GM21360 (cell line): ENCODE results near the gene FCGBP.

Source experiments
- ATAC-seq: cut with Tn5 transposase; IDR thresholded peaks from one replicate; pipeline ENCODE4 v1.9.1; 2021; ENCODE audit warnings: mild to moderate bottlenecking, moderate library complexity; ENCODE audit not compliant: unreplicated experiment

FCGBP gene

GRCh38 chr19:39949026-39949747, 14.8 kb upstream of the FCGBP start:
- no peak for ATAC-seq

- ATAC-seq: no peak
These were observed 12.1 kb upstream of the FCGBP start for GRCh38 chr19:39946532-39946931.

GRCh38 chr19:39943586-39943985, 9.2 kb upstream of the FCGBP start:
- no peak for ATAC-seq

- ATAC-seq: no peak
These were observed 7.9 kb upstream of the FCGBP start for GRCh38 chr19:39942366-39942730.

GRCh38 chr19:39941615-39942365, 7.4 kb upstream of the FCGBP start:
- no peak for ATAC-seq

GRCh38 chr19:39941151-39941550, 6.7 kb upstream of the FCGBP start:
- no peak for ATAC-seq

- no peak for ATAC-seq
These were observed 5.9 kb upstream of the FCGBP start for GRCh38 chr19:39940221-39940833.

GRCh38 chr19:39939556-39939955, 5.1 kb upstream of the FCGBP start:
- no peak for ATAC-seq

- ATAC-seq: no peak
These were observed 3.4 kb upstream of the FCGBP start for GRCh38 chr19:39937787-39938186.

- ATAC-seq: no peak
These were observed 2.8 kb upstream of the FCGBP start for GRCh38 chr19:39937094-39937720.

GRCh38 chr19:39936622-39937021, 2.2 kb upstream of the FCGBP start:
- no peak for ATAC-seq

- ATAC-seq: no peak
These were observed 1.6 kb upstream of the FCGBP start for GRCh38 chr19:39936020-39936419.

- no peak for ATAC-seq
These were observed 879 bp upstream of the FCGBP start for GRCh38 chr19:39935364-39935661.

GRCh38 chr19:39929750-39930149, 4.7 kb downstream of the FCGBP start:
- ATAC-seq: no peak

- ATAC-seq: no peak
These were observed 6.1 kb downstream of the FCGBP start for GRCh38 chr19:39928357-39928725.

- ATAC-seq: no peak
These were observed 6.7 kb downstream of the FCGBP start for GRCh38 chr19:39927524-39928356.

GRCh38 chr19:39927076-39927475, 7.4 kb downstream of the FCGBP start:
- ATAC-seq: no peak

GRCh38 chr19:39926170-39926760, 8.2 kb downstream of the FCGBP start:
- no peak for ATAC-seq

GRCh38 chr19:39924952-39925351, 9.5 kb downstream of the FCGBP start:
- ATAC-seq: no peak

GRCh38 chr19:39924389-39924788, 10.0 kb downstream of the FCGBP start:
- ATAC-seq: no peak

GRCh38 chr19:39923862-39924261, 10.6 kb downstream of the FCGBP start:
- ATAC-seq: no peak
